HepG2 (cell line): Measurements from ENCODE around the gene RAC2. TPM values are rescaled to one million over a fixed set of nuclear protein-coding genes. Genes with fewer than 3 reads are reported as not detected.

Experiments used
- ATAC-seq: fragments of 200-7000 bp; cut with Tn5 transposase; 3 replicates; pipeline ENCODE4 v1.9.1; 2020; ENCODE audit warnings: mild to moderate bottlenecking, moderate library complexity
- BruUV-seq: library from RNA; stranded (reverse); fragments of 400-500 nt; replicated peaks from 2 replicates; lab custom pipeline; 2021; lab: Mats Ljungman, UMichigan
- CTCF ChIA-PET: fragments of 300-600 bp; formaldehyde crosslinking; extraction: SDS; loops from one replicate; lab custom pipeline; 2021; ENCODE audit warnings: low total read pairs, inconsistent platforms, low intra/inter-chr PET ratio; lab: Yijun Ruan, JAX
- POLR2A ChIA-PET: fragments of 350-600 bp; sonication (Branson Sonifier 250); formaldehyde crosslinking; loops from one replicate; lab custom pipeline; 2020; ENCODE audit warnings: antibody characterized with exemption, inconsistent platforms; lab: Yijun Ruan, JAX
- DNase-seq: peaks from one replicate; pipeline ENCODE4 v3.0.0-alpha.2; 2015; ENCODE audit warnings: low spot score
- FAIRE-seq: peaks from 3 replicates; lab custom pipeline; 2011; peaks lifted over from hg19 to GRCh38; lab: Jason Lieb, UNC
- H2AFZ ChIP-seq: one replicate; pipeline ENCODE4 v1.6.1; 2011; ENCODE audit warnings: low read length, inconsistent platforms
- H3K27ac ChIP-seq: fragments of 300-600 bp; 3 replicates; pipeline ENCODE4 v1.8.0; 2011; ENCODE audit warnings: mixed run types, mild to moderate bottlenecking, mixed read lengths, low read length, inconsistent platforms; ENCODE audit not compliant: insufficient read depth; ENCODE audit errors: extremely low read length
- H3K27me3 ChIP-seq, 2 experiments: fragments of 200-600 bp in 1 of 2; 2 replicates in 1 of 2; 3 replicates in 1 of 2; pipeline versions ENCODE4 v1.6.0 to v1.8.0; 2011; ENCODE audit warnings: low read length in 2 of 2, mild to moderate bottlenecking in 2 of 2, moderate library complexity in 2 of 2, inconsistent platforms in 1 of 2; ENCODE audit not compliant: insufficient read depth in 2 of 2, control insufficient read depth in 1 of 2
- H3K36me3 ChIP-seq, 2 experiments: fragments of 200-600 bp in 1 of 2; replicated peaks in 1 of 2; 2 replicates in 1 of 2; 3 replicates in 1 of 2; pipeline versions ENCODE4 v1.5.1 to v1.8.0; 2011; ENCODE audit warnings: low read length in 2 of 2, inconsistent platforms in 1 of 2; ENCODE audit not compliant: insufficient read depth in 2 of 2, control insufficient read depth in 1 of 2
- H3K4me1 ChIP-seq: 2 replicates; pipeline ENCODE4 v1.5.1; 2012; ENCODE audit warnings: low read length, inconsistent platforms; ENCODE audit not compliant: insufficient read depth
- H3K4me2 ChIP-seq: 2 replicates; pipeline ENCODE4 v1.6.0; 2011; ENCODE audit warnings: low read depth, low read length, inconsistent platforms
- H3K4me3 ChIP-seq, 3 experiments: fragments of 200-600 bp in 1 of 3; sonication (generic), shearing (Covaris generic) in 1 of 3; replicated peaks in 1 of 3; 2 replicates each; pipeline ENCODE4 v1.5.1; 2011 to 2016; ENCODE audit warnings: low read length in 3 of 3, inconsistent platforms in 2 of 3, low read depth in 2 of 3, mild to moderate bottlenecking in 2 of 3, control low read depth in 1 of 3, mixed read lengths in 1 of 3; ENCODE audit not compliant: insufficient read depth in 1 of 3
- H3K79me2 ChIP-seq: one replicate; pipeline ENCODE4 v1.6.1; 2011; ENCODE audit warnings: low read length, inconsistent platforms; ENCODE audit not compliant: insufficient read depth
- H3K9ac ChIP-seq: 2 replicates; pipeline ENCODE4 v1.6.0; 2011; ENCODE audit warnings: mild to moderate bottlenecking, low read depth, low read length, inconsistent platforms; ENCODE audit not compliant: insufficient read depth
- H3K9me3 ChIP-seq: 2 replicates; pipeline ENCODE4 v1.5.1; 2012; ENCODE audit warnings: mild to moderate bottlenecking, low read length
- H4K20me1 ChIP-seq: 2 replicates; pipeline ENCODE4 v1.6.0; 2011; ENCODE audit warnings: inconsistent platforms, mild to moderate bottlenecking, low read length, moderate library complexity; ENCODE audit not compliant: insufficient read depth
- ATF4 ChIP-seq, 2 experiments: fragments of 450-650 bp in 1 of 2; sonication (generic) in 1 of 2; formaldehyde crosslinking; IDR thresholded peaks; 2 replicates each; pipeline versions ENCODE4 v1.5.0 to v1.8.0; 2020 to 2022; ENCODE audit warnings: mild to moderate bottlenecking in 1 of 2, missing genetic modification reagents in 1 of 2
- TOPORS ChIP-seq: sonication (generic); formaldehyde crosslinking; IDR thresholded peaks from 2 replicates; pipeline ENCODE4 v1.8.0; 2023; ENCODE audit warnings: mild to moderate bottlenecking, missing genetic modification reagents
- ZNF101 ChIP-seq: sonication (generic); formaldehyde crosslinking; IDR thresholded peaks from 2 replicates; pipeline ENCODE4 v1.4.0; 2020; ENCODE audit warnings: mild to moderate bottlenecking, low read depth, missing genetic modification reagents, borderline replicate concordance
- WGBS: methylation state at CpG from one replicate; pipeline ENCODE4 v1.1.6; 2017; ENCODE audit warnings: low lambda C conversion rate; 5-methylcytosine and 5-hydroxymethylcytosine counted together
- in situ Hi-C: cut with HindIII; loops from 2 replicates; pipeline ENCODE4 v1.10.0; 2017; ENCODE audit warnings: low pct_unique_long_range_greater_than_20kb; ENCODE audit not compliant: extremely low pct_ligation_motif_present
- intact Hi-C: fragments of 100-400 bp; cut with micrococcal nuclease; formaldehyde crosslinking; loops from one replicate; pipeline ENCODE4 v1.10.0; 2022; ENCODE audit not compliant: unreplicated experiment
- polyA plus RNA-seq, 8 experiments: library from polyadenylated mRNA; depleted of rRNA in 3 of 8; stranded (reverse) in 7 of 8; unstranded in 1 of 8; fragments of >200 nt; fragmentation: Illumina TruSeq in 4 of 8; extraction: Trizol in 4 of 8; gene quantifications; 2 replicates each; pipeline versions ENCODE4 v1.2.1 to v1.2.3, GENCODE V29; 2011 to 2016; ENCODE audit warnings: low read depth in 4 of 8, missing spikeins in 1 of 8, mixed read lengths in 1 of 8; ENCODE audit not compliant: insufficient read depth in 1 of 8
- total RNA-seq, 5 experiments: library from RNA; depleted of rRNA; stranded (reverse); fragments of >200 nt; fragmentation: Illumina TruSeq; extraction: Trizol; gene quantifications; 2 replicates each; pipeline ENCODE4 v1.2.3, GENCODE V29; 2016; ENCODE audit warnings: low read depth in 1 of 5

The RAC2 gene
- total and polyA plus RNA-seq, 2 of the 13 experiments (the other 11 are each of a cell fraction or from before 2014, with no cell fraction given) = 0.73 TPM; not detected in 1

GRCh38 chr22:37270928-37271650 is 27.0 kb upstream of the RAC2 start (continued):
- no peak for TF ChIP-seq ZNF101
- TF ChIP-seq, all 625 proteins: peak for 0

- Histone ChIP-seq H3K79me2 (no peaks in the 10 kb centered on the region), H3K4me1 (0 out of 2 replicates have a peak, but pooled peaks cover 6% of the 10 kb centered on the region), H2AFZ (no peak overlapping the region), H3K27ac (no peak overlapping the region), H3K36me3 (no peaks in the 10 kb centered on the region), H3K4me2 (no peak overlapping the region), H3K4me3 (no peak overlapping the region), H3K9ac (no peak overlapping the region), H4K20me1 (no peaks in the 10 kb centered on the region), H3K27me3 (peaks cover 3 to 48% of the 10 kb centered on the region in 2 experiments; a peak in 4 of 5 replicates), H3K9me3 (no peaks in the 10 kb centered on the region)
- DNase-seq = no peak
- no peak for ATAC-seq
- in situ Hi-C loops = no loop called here
- intact Hi-C loops = loop anchor here (5.0 kb wide), 1 partner anchor 187 kb away; no protein-coding TSS in a partner anchor
- TF ChIP-seq TOPORS (CRISPR knock-in tag) = no peak
- no peak for TF ChIP-seq ATF4 (CRISPR knock-in tag; IDR thresholded peaks at IDR 0.05)
- BruUV-seq = no TSS peak
- ChIA-PET POLR2A (no interaction called here), CTCF (no interaction called here)
- FAIRE-seq = no peak
- 28% methylated on average over 8 of the region's 8 CpGs for WGBS
Observed at GRCh38 chr22:37269936-37270678, 26.0 kb upstream of the RAC2 start.
